K562 (cell line): ENCODE data around the gene SMIM7. TPM values are rescaled to one million over a fixed set of nuclear protein-coding genes. Genes with fewer than 3 reads are reported as not detected.

Source experiments
- ATAC-seq: fragments of 200-7000 bp; cut with Tn5 transposase; 3 replicates; pipeline ENCODE4 v1.9.1; 2020; ENCODE audit warnings: moderate library complexity
- BruUV-seq: library from RNA; stranded (reverse); fragments of 400-500 nt; replicated peaks from 2 replicates; lab custom pipeline; 2021; lab: Mats Ljungman, UMichigan
- CTCF ChIA-PET: fragments of 300-600 bp; formaldehyde crosslinking; extraction: SDS; loops from one replicate; lab custom pipeline; 2021; ENCODE audit warnings: low intra/inter-chr PET ratio; lab: Yijun Ruan, JAX
- POLR2A ChIA-PET: fragments of 300-600, 350-650 bp; sonication (Branson Sonifier 250); formaldehyde crosslinking; extraction: SDS; loops from one replicate; lab custom pipeline; 2021; ENCODE audit warnings: antibody characterized with exemption, inconsistent platforms; lab: Yijun Ruan, JAX
- DNase-seq, 4 experiments: peaks; one replicate each; pipeline versions ENCODE4 v3.0.0 to v3.0.0-alpha.2; 2011 to 2018; ENCODE audit warnings: low spot score in 3 of 4, mixed read lengths in 3 of 4; ENCODE audit errors: extremely low read depth in 1 of 4
- FAIRE-seq: peaks from 2 replicates; lab custom pipeline; 2011; peaks lifted over from hg19 to GRCh38; lab: Jason Lieb, UNC
- H2AFZ ChIP-seq: 2 replicates; pipeline ENCODE4 v1.6.0; 2011; ENCODE audit warnings: low read depth, low read length, control low read depth, inconsistent platforms
- H3K27ac ChIP-seq: fragments of 200-600 bp; 3 replicates; pipeline ENCODE4 v1.8.0; 2011; ENCODE audit warnings: low read depth, mild to moderate bottlenecking, control low read depth, inconsistent platforms, low read length, moderate library complexity, mixed read lengths; ENCODE audit errors: extremely low read depth
- H3K27me3 ChIP-seq, 2 experiments: fragments of 300-600 bp in 1 of 2; 2 replicates in 1 of 2; 3 replicates in 1 of 2; pipeline versions ENCODE4 v1.6.0 to v1.8.0; 2011; ENCODE audit warnings: inconsistent platforms in 2 of 2, low read length in 2 of 2, mild to moderate bottlenecking in 1 of 2, mixed read lengths in 1 of 2, moderate library complexity in 1 of 2; ENCODE audit not compliant: control insufficient read depth in 2 of 2, insufficient read depth in 2 of 2
- H3K36me3 ChIP-seq: fragments of 300-600 bp; 3 replicates; pipeline ENCODE4 v1.8.0; 2011; ENCODE audit warnings: mild to moderate bottlenecking, low read length, inconsistent platforms; ENCODE audit not compliant: control insufficient read depth, insufficient read depth
- H3K4me1 ChIP-seq, 2 experiments: fragments of 200-600 bp in 1 of 2; replicated peaks in 1 of 2; 2 replicates in 1 of 2; 3 replicates in 1 of 2; pipeline versions ENCODE4 v1.5.1 to v1.8.0; 2011; ENCODE audit warnings: inconsistent platforms in 2 of 2, low read length in 2 of 2, mild to moderate bottlenecking in 1 of 2, mixed read lengths in 1 of 2, moderate library complexity in 1 of 2; ENCODE audit not compliant: control insufficient read depth in 2 of 2, insufficient read depth in 2 of 2
- H3K4me2 ChIP-seq: 2 replicates; pipeline ENCODE4 v1.6.1; 2011; ENCODE audit warnings: low read length, control low read depth, inconsistent platforms, mixed read lengths; ENCODE audit not compliant: insufficient read depth
- H3K4me3 ChIP-seq: fragments of 200-600 bp; sonication (generic), shearing (Covaris generic); 2 replicates; pipeline ENCODE4 v1.5.1; 2016; ENCODE audit warnings: control low read depth, inconsistent platforms
- H3K79me2 ChIP-seq: fragments of 200-600 bp; 3 replicates; pipeline ENCODE4 v1.8.0; 2011; ENCODE audit warnings: low read length, inconsistent platforms; ENCODE audit not compliant: control insufficient read depth, insufficient read depth
- H3K9ac ChIP-seq, 2 experiments: 2 replicates each; pipeline versions ENCODE4 v1.6.0 to v1.6.1; 2011; ENCODE audit warnings: low read depth in 2 of 2, low read length in 2 of 2, control low read depth in 1 of 2, inconsistent platforms in 1 of 2, mild to moderate bottlenecking in 1 of 2, mixed read lengths in 1 of 2; ENCODE audit not compliant: insufficient read depth in 1 of 2
- H3K9me1 ChIP-seq: one replicate; pipeline ENCODE4 v1.6.0; 2011; ENCODE audit warnings: inconsistent platforms, mild to moderate bottlenecking, low read length, moderate library complexity; ENCODE audit not compliant: control insufficient read depth, insufficient read depth
- H3K9me3 ChIP-seq: replicated peaks from 2 replicates; pipeline ENCODE4 v1.5.1; 2011; ENCODE audit warnings: low read depth, low read length, inconsistent platforms; ENCODE audit not compliant: control insufficient read depth, insufficient read depth
- H4K20me1 ChIP-seq: replicated peaks from 2 replicates; pipeline ENCODE4 v1.6.1; 2011; ENCODE audit warnings: low read length, inconsistent platforms, mixed read lengths; ENCODE audit not compliant: control insufficient read depth, insufficient read depth
- ARID3A ChIP-seq: IDR thresholded peaks from 2 replicates; pipeline ENCODE4 v1.6.1; 2012; ENCODE audit warnings: low read depth, low read length, improper control_type of control experiment, borderline replicate concordance
- BMI1 ChIP-seq: fragments of 150-350 bp; IDR thresholded peaks from 2 replicates; pipeline ENCODE4 v1.6.1; 2014; ENCODE audit warnings: low read length
- CREB3L1 ChIP-seq: fragments of 450-650 bp; IDR thresholded peaks from 2 replicates; pipeline ENCODE4 v1.6.1; 2014; ENCODE audit warnings: low read depth, mild to moderate bottlenecking, moderate library complexity, borderline replicate concordance
- CREM ChIP-seq: IDR thresholded peaks from 2 replicates; pipeline ENCODE4 v1.6.1; 2014; ENCODE audit warnings: antibody characterized with exemption, low read depth
- DNMT1 ChIP-seq: fragments of 450-650 bp; IDR thresholded peaks from 2 replicates; pipeline ENCODE4 v1.6.1; 2016; ENCODE audit warnings: antibody characterized with exemption, mild to moderate bottlenecking
- FOS ChIP-seq: IDR thresholded peaks from 3 replicates; pipeline ENCODE4 v1.6.1; 2011; ENCODE audit not compliant: insufficient read length; ENCODE audit errors: extremely low read depth
- FOXM1 ChIP-seq, 2 experiments: fragments of 450-650 bp in 1 of 2; sonication (generic) in 1 of 2; formaldehyde crosslinking in 1 of 2; IDR thresholded peaks; 2 replicates each; pipeline versions ENCODE4 v1.6.1 to v1.9.0; 2017 to 2022; ENCODE audit warnings: low read depth in 2 of 2, mild to moderate bottlenecking in 2 of 2, missing genetic modification reagents in 1 of 2, moderate library complexity in 1 of 2
- GATAD2A ChIP-seq: fragments of 450-650 bp; IDR thresholded peaks from 2 replicates; pipeline ENCODE4 v1.6.1; 2017
- HDAC6 ChIP-seq: IDR thresholded peaks from 2 replicates; pipeline ENCODE4 v1.6.1; 2012; ENCODE audit warnings: low read depth, mild to moderate bottlenecking, control low read depth, inconsistent platforms, low read length, moderate library complexity
- KHSRP ChIP-seq: fragments of 450-650 bp; IDR thresholded peaks from 2 replicates; pipeline ENCODE4 v1.6.1; 2017
- NRF1 ChIP-seq, 2 experiments: fragments of 450-650 bp; IDR thresholded peaks in 1 of 2; conservative IDR thresholded peaks in 1 of 2; 2 replicates each; pipeline ENCODE4 v1.6.1; 2014; ENCODE audit warnings: mild to moderate bottlenecking in 2 of 2
- TBL1XR1 ChIP-seq, 2 experiments: IDR thresholded peaks; 2 replicates each; pipeline ENCODE4 v1.6.1; 2012; ENCODE audit warnings: improper control_type of control experiment in 2 of 2, low read length in 2 of 2, mild to moderate bottlenecking in 1 of 2
- USF1 ChIP-seq: sonication (generic); formaldehyde crosslinking; IDR thresholded peaks from 2 replicates; pipeline ENCODE4 v1.9.0; 2022; ENCODE audit warnings: mild to moderate bottlenecking, missing genetic modification reagents
- YY1 ChIP-seq, 3 experiments: IDR thresholded peaks; 2 replicates each; pipeline ENCODE4 v1.6.1; 2011; ENCODE audit warnings: low read length in 2 of 3, mild to moderate bottlenecking in 2 of 3, moderate library complexity in 2 of 3, borderline replicate concordance in 1 of 3, control low read depth in 1 of 3, low read depth in 1 of 3; ENCODE audit not compliant: insufficient read depth in 3 of 3, insufficient replicate concordance in 2 of 3, control insufficient read depth in 1 of 3, insufficient read length in 1 of 3; ENCODE audit errors: extremely low read depth in 1 of 3
- ZFP1 ChIP-seq: fragments of 450-650 bp; formaldehyde crosslinking; IDR thresholded peaks from 2 replicates; pipeline ENCODE4 v1.4.0; 2020; ENCODE audit warnings: mild to moderate bottlenecking, mixed read lengths
- ZNF316 ChIP-seq: fragments of 450-650 bp; IDR thresholded peaks from 2 replicates; pipeline ENCODE4 v1.6.1; 2016
- ZNF507 ChIP-seq: conservative IDR thresholded peaks from 2 replicates; pipeline ENCODE4 v1.6.1; 2017; ENCODE audit warnings: missing genetic modification characterization, missing compliant biosample characterization
- WGBS: fragments of 100-300 bp; shearing (Covaris generic); methylation state at CpG from one replicate; pipeline ENCODE4 v1.1.6; 2016; ENCODE audit warnings: low coverage, mixed read lengths; ENCODE audit not compliant: insufficient coverage; ENCODE audit errors: missing lambda C conversion rate; 5-methylcytosine and 5-hydroxymethylcytosine counted together
- in situ Hi-C: fragments of 300-500 bp; cut with MboI; formaldehyde crosslinking; loops from 4 replicates; pipeline ENCODE4 v1.15.0; 2018; ENCODE audit warnings: inconsistent platforms, mixed read lengths
- intact Hi-C: fragments of 100-400 bp; cut with micrococcal nuclease; formaldehyde crosslinking; loops from 2 replicates; pipeline ENCODE4 v1.14.2; 2022
- polyA plus RNA-seq, 8 experiments: library from polyadenylated mRNA; depleted of rRNA in 4 of 8; stranded (reverse) in 5 of 8; unstranded in 3 of 8; fragments of >200 nt; fragmentation: Nextera tagmentation in 2 of 8; fragmentation: Illumina TruSeq in 1 of 8; extraction: Ambion mirVana in 2 of 8; extraction: Trizol in 1 of 8; gene quantifications; 2 replicates each; pipeline versions ENCODE4 v1.2.1 to v1.2.3, GENCODE V29; 2011 to 2014; ENCODE audit warnings: inconsistent platforms in 1 of 8, missing spikeins in 1 of 8
- total RNA-seq, 7 experiments: library from RNA; depleted of rRNA in 6 of 7; stranded (reverse); fragments of >200 nt in 6 of 7; fragmentation: Illumina TruSeq in 2 of 7; extraction: Trizol in 2 of 7; gene quantifications; 2 replicates each; pipeline versions ENCODE4 v1.2.1 to v1.2.3, GENCODE V29; 2011 to 2021; ENCODE audit warnings: low replicate concordance in 1 of 7

Gene SMIM7
- total and polyA plus RNA-seq, 9 of the 15 experiments (the other 6 are each of a cell fraction or from before 2014, with no cell fraction given), result 55.3 to 265 (median 107) TPM

- 54% methylated on average over 5 of the region's 5 CpGs for WGBS
Observed at GRCh38 chr19:16668176-16668575, 8.2 kb upstream of the SMIM7 start.

More at GRCh38 chr19:16668176-16668575, 8.2 kb upstream of the SMIM7 start:
- ChIA-PET CTCF (no interaction called here), POLR2A (no interaction called here)
- no peak overlapping the region for H3K4me2 ChIP-seq
- no peaks in the 10 kb centered on the region for H3K79me2 ChIP-seq
- no peak overlapping the region for H2AFZ ChIP-seq
- DNase-seq (no peak), ATAC-seq (no peak), FAIRE-seq (no peak)
- no peak overlapping the region for H3K4me3 ChIP-seq
- TF ChIP-seq DNMT1, result no peak
- no peak for TF ChIP-seq NRF1 (conservative IDR thresholded peaks at IDR 0.05 in 1 of 2, IDR thresholded peaks at IDR 0.05 in 1 of 2)
- TF ChIP-seq TBL1XR1 (IDR thresholded peaks at IDR 0.05; ENCODE audit: low read length in 2 of 2), result no peak
- TF ChIP-seq FOS, result no peak
- no peak for TF ChIP-seq KHSRP
- no peak for TF ChIP-seq ZFP1 (CRISPR knock-in tag)
- no peak for TF ChIP-seq HDAC6
- no peak for TF ChIP-seq CREM
- TF ChIP-seq ARID3A, result no peak
- no peak for TF ChIP-seq ZNF507 (tag)
- no peak for TF ChIP-seq FOXM1 (IDR thresholded peaks at IDR 0.05; ENCODE audit: low read depth)
- TF ChIP-seq FOXM1 (CRISPR knock-in tag; IDR thresholded peaks at IDR 0.05; ENCODE audit: low read depth), result no peak
- TF ChIP-seq USF1 (CRISPR knock-in tag), result no peak
- no peak for TF ChIP-seq ZNF316
- TF ChIP-seq CREB3L1, result no peak
- TF ChIP-seq BMI1, result no peak
- TF ChIP-seq GATAD2A, result no peak
- no peak for TF ChIP-seq YY1 (IDR thresholded peaks at IDR 0.05; ENCODE audit: borderline replicate concordance in 1 of 3, control insufficient read depth in 1 of 3, extremely low read depth in 1 of 3, insufficient read depth in 3 of 3, insufficient read length in 1 of 3, insufficient replicate concordance in 2 of 3, low read depth in 1 of 3, low read length in 2 of 3)
- no peak overlapping the region for H3K27ac ChIP-seq
- H3K27me3 ChIP-seq, result no peaks in the 10 kb centered on the region
- BruUV-seq, result no TSS peak
- no peaks in the 10 kb centered on the region for H3K9me1 ChIP-seq
- intact Hi-C loops (no loop called here), in situ Hi-C loops (no loop called here)
- H3K4me1 ChIP-seq, result peaks cover 3 to 10% of the 10 kb centered on the region in 2 experiments; a peak in 4 of 5 replicates
- no peaks in the 10 kb centered on the region for H4K20me1 ChIP-seq
- no peaks in the 10 kb centered on the region for H3K36me3 ChIP-seq
- no peaks in the 10 kb centered on the region for H3K9me3 ChIP-seq
- no peak overlapping the region for H3K9ac ChIP-seq
